IPS-18a (cell line): ENCODE results near the gene SEPTIN3.
"Not testable (repeated sequence)": the region's sequence is repeated elsewhere in the genome, so short reads cannot be mapped to it uniquely, and the experiment has no call there.

Source experiments
- H3K27ac ChIP-seq: one replicate; pipeline ENCODE4 v1.5.1; 2013; ENCODE audit warnings: low read length
- H3K27me3 ChIP-seq: one replicate; pipeline ENCODE4 v1.6.1; 2013; ENCODE audit warnings: mild to moderate bottlenecking, low read length; ENCODE audit not compliant: control insufficient read depth, insufficient read depth
- H3K36me3 ChIP-seq: one replicate; pipeline ENCODE4 v1.6.1; 2013; ENCODE audit warnings: low read depth, low read length; ENCODE audit not compliant: control insufficient read depth
- H3K4me1 ChIP-seq: one replicate; pipeline ENCODE4 v1.6.1; 2013; ENCODE audit warnings: low read depth, low read length; ENCODE audit not compliant: control insufficient read depth
- H3K4me3 ChIP-seq: one replicate; pipeline ENCODE4 v1.5.1; 2013; ENCODE audit warnings: low read length
- H3K9ac ChIP-seq: one replicate; pipeline ENCODE4 v1.6.1; 2013; ENCODE audit warnings: mild to moderate bottlenecking, low read length, moderate library complexity
- H3K9me3 ChIP-seq: one replicate; pipeline ENCODE4 v1.6.1; 2013; ENCODE audit warnings: low read depth, low read length; ENCODE audit not compliant: control insufficient read depth

The SEPTIN3 gene

GRCh38 chr22:41947424-41948080 lies 21.7 kb upstream of the SEPTIN3 start:
- Histone ChIP-seq H3K4me1 (peaks cover 13% of the 10 kb centered on the region), H3K9ac (peak overlapping the region; percentile 85), H3K36me3 (peaks cover 20% of the 10 kb centered on the region), H3K9me3 (no peaks in the 10 kb centered on the region), H3K27me3 (no peaks in the 10 kb centered on the region), H3K27ac (no peak overlapping the region), H3K4me3 (peak overlapping the region; percentile 86)

GRCh38 chr22:41948142-41948541 lies 21.1 kb upstream of the SEPTIN3 start:
- H3K9ac ChIP-seq: no peak overlapping the region
- H3K36me3 ChIP-seq: peaks cover 16% of the 10 kb centered on the region
- no peaks in the 10 kb centered on the region for H3K9me3 ChIP-seq
- H3K27ac ChIP-seq: no peak overlapping the region
- peaks cover 13% of the 10 kb centered on the region for H3K4me1 ChIP-seq
- no peaks in the 10 kb centered on the region for H3K27me3 ChIP-seq
- no peak overlapping the region for H3K4me3 ChIP-seq

- peaks cover 13% of the 10 kb centered on the region for H3K4me1 ChIP-seq
- not testable (repeated sequence) for H3K27me3 ChIP-seq, H3K27ac ChIP-seq, H3K36me3 ChIP-seq, H3K9ac ChIP-seq, H3K4me3 ChIP-seq, H3K9me3 ChIP-seq
These were observed 20.3 kb upstream of the SEPTIN3 start for GRCh38 chr22:41948928-41949296.

- Histone ChIP-seq H3K27ac (no peak overlapping the region), H3K9me3 (no peaks in the 10 kb centered on the region), H3K9ac (no peak overlapping the region), H3K27me3 (no peaks in the 10 kb centered on the region), H3K4me1 (peaks cover 13% of the 10 kb centered on the region), H3K36me3 (peaks cover 7% of the 10 kb centered on the region), H3K4me3 (no peak overlapping the region)
These were observed 19.8 kb upstream of the SEPTIN3 start for GRCh38 chr22:41949297-41949965.

- Histone ChIP-seq H3K4me3 (no peak within 1 kb of the TSS), H3K9me3 (no peaks in the 10 kb centered on the region), H3K4me1 (peaks cover 9% of the 10 kb centered on the region), H3K27me3 (no peaks in the 10 kb centered on the region), H3K36me3 (no peaks in the 10 kb centered on the region), H3K9ac (no peak within 1 kb of the TSS), H3K27ac (no peak within 1 kb of the TSS)
These were observed 17.3 kb upstream of the SEPTIN3 start, which contains the start of gene SMIM45 for GRCh38 chr22:41951898-41952474. TSS of gene SMIM45 (plus strand) at chr22:41952150.

- H3K9ac ChIP-seq: no peak overlapping the region
These were observed 16.5 kb upstream of the SEPTIN3 start for GRCh38 chr22:41952713-41953112.

GRCh38 chr22:41957941-41958556 lies 11.2 kb upstream of the SEPTIN3 start:
- Histone ChIP-seq H3K4me1 (no peaks in the 10 kb centered on the region), H3K9me3 (no peaks in the 10 kb centered on the region), H3K36me3 (no peaks in the 10 kb centered on the region), H3K9ac (no peak overlapping the region), H3K27ac (no peak overlapping the region), H3K4me3 (peak overlapping the region; percentile 26), H3K27me3 (peaks cover 3% of the 10 kb centered on the region)

More at GRCh38 chr22:41952713-41953112, 16.5 kb upstream of the SEPTIN3 start:
- Histone ChIP-seq H3K4me3 (no peak overlapping the region), H3K9me3 (no peaks in the 10 kb centered on the region), H3K36me3 (no peaks in the 10 kb centered on the region), H3K4me1 (peaks cover 9% of the 10 kb centered on the region), H3K27ac (no peak overlapping the region), H3K27me3 (no peaks in the 10 kb centered on the region)

GRCh38 chr22:41963453-41964111 lies 5.7 kb upstream of the SEPTIN3 start:
- no peak overlapping the region for H3K9ac ChIP-seq
- H3K9me3 ChIP-seq: no peaks in the 10 kb centered on the region
- no peak overlapping the region for H3K27ac ChIP-seq
- no peak overlapping the region for H3K4me3 ChIP-seq
- H3K4me1 ChIP-seq: peaks cover 5% of the 10 kb centered on the region
- H3K36me3 ChIP-seq: no peaks in the 10 kb centered on the region
- H3K27me3 ChIP-seq: no peaks in the 10 kb centered on the region

- Histone ChIP-seq H3K9ac (no peak overlapping the region), H3K9me3 (no peaks in the 10 kb centered on the region), H3K27ac (no peak overlapping the region), H3K27me3 (no peaks in the 10 kb centered on the region), H3K36me3 (no peaks in the 10 kb centered on the region), H3K4me1 (peaks cover 5% of the 10 kb centered on the region), H3K4me3 (no peak overlapping the region)
These were observed 5.1 kb upstream of the SEPTIN3 start for GRCh38 chr22:41964112-41964491.

GRCh38 chr22:41966225-41966606 lies 3.0 kb upstream of the SEPTIN3 start:
- Histone ChIP-seq H3K27me3 (no peaks in the 10 kb centered on the region), H3K4me3 (no peak overlapping the region), H3K9me3 (no peaks in the 10 kb centered on the region), H3K9ac (no peak overlapping the region), H3K27ac (no peak overlapping the region), H3K36me3 (no peaks in the 10 kb centered on the region), H3K4me1 (peaks cover 5% of the 10 kb centered on the region)

- Histone ChIP-seq H3K36me3 (no peaks in the 10 kb centered on the region), H3K4me3 (no peak overlapping the region), H3K9me3 (no peaks in the 10 kb centered on the region), H3K27me3 (no peaks in the 10 kb centered on the region), H3K4me1 (peaks cover 5% of the 10 kb centered on the region), H3K9ac (no peak overlapping the region), H3K27ac (no peak overlapping the region)
These were observed 2.5 kb upstream of the SEPTIN3 start for GRCh38 chr22:41966607-41967240.
